Fibroblast of pulmonary artery (primary cell): ENCODE measurements around the gene NKAIN1.

ENCODE experiments used
- DNase-seq: peaks from one replicate; pipeline ENCODE4 v3.0.0-alpha.2; 2010; ENCODE audit warnings: low read depth
- H3K4me3 ChIP-seq: replicated peaks from 2 replicates; pipeline ENCODE4 v1.5.1; 2011; ENCODE audit warnings: low read depth, mild to moderate bottlenecking, control low read depth, low read length, moderate library complexity
- TF ChIP-seq, protein P1 (sequence below): IDR thresholded peaks from 2 replicates; pipeline ENCODE4 v1.5.1; 2011; ENCODE audit warnings: mild to moderate bottlenecking, control low read depth, low read length, inconsistent platforms; ENCODE audit errors: missing control alignments

The NKAIN1 gene

DNA sequence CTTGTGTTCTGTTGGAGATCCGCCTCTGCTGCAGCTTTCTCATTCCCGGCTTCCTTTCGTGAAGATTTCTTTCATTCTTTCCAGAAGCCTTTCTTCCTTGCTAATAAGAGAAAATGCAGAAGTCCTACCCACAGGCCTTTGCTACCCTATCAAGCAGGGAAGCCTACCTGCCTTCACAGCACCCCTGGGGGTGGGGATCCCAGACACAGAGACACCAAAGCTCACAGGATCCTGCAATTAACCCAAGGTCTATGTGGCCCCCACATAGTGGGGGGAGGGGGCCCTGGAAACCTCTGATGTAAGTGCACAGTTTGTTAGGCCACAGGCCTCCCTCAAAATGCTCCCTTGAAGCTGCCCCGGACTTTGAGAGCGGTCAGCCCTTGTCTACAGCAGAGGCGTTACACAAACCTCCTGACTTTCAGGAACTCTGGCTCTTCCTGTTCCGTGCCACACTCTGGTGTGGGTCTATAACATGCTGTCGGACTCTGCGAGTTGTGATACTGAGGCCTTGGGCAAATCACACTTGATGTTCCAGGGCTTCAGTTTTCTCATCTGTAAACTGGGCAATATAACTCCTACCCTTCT lies 31.2 kb downstream of the NKAIN1 start:
- TF ChIP-seq, protein P1, sequence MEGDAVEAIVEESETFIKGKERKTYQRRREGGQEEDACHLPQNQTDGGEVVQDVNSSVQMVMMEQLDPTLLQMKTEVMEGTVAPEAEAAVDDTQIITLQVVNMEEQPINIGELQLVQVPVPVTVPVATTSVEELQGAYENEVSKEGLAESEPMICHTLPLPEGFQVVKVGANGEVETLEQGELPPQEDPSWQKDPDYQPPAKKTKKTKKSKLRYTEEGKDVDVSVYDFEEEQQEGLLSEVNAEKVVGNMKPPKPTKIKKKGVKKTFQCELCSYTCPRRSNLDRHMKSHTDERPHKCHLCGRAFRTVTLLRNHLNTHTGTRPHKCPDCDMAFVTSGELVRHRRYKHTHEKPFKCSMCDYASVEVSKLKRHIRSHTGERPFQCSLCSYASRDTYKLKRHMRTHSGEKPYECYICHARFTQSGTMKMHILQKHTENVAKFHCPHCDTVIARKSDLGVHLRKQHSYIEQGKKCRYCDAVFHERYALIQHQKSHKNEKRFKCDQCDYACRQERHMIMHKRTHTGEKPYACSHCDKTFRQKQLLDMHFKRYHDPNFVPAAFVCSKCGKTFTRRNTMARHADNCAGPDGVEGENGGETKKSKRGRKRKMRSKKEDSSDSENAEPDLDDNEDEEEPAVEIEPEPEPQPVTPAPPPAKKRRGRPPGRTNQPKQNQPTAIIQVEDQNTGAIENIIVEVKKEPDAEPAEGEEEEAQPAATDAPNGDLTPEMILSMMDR = no peak
- DNase-seq = no peak
- no peak overlapping the region for H3K4me3 ChIP-seq

DNA sequence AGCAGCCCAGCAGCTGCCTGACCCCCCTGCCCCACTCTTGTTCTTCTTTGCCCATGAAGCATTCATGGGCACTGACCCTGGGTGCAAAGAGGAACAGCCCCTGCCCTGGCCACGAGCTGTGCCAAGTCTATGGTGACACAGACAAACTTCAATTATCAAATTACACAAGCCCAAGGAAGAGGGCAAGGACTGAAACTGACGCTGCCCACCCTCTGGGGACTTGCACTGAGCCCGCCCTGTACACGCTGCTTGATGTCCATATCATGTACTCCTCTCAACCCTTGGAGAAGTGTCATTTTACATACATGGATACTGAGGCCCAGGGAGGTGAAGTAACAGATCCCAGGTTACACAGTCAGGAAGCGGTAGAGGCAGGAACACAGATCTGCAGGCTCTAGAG lies 32.1 kb downstream of the NKAIN1 start:
- TF ChIP-seq, protein P1 = no peak
- DNase-seq = no peak
- no peak overlapping the region for H3K4me3 ChIP-seq

DNA sequence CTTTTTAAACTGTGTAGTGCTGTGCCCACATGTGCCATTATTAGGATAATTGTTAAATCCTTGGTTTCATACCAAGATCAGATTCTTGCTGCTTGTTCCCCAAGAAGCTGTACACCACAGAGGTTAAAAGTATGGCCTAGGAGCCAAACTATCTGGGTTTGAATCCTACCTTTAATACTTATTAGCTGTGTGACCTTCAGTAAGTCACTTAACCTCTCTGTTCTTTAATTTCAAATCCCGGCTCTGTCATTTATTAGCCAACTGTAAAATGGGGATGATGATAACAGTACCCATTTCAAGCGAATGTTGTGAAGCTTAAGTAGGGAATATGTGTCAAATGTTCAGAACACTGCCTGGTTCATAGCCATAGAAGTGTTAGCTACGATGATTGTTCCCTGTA lies 32.6 kb downstream of the NKAIN1 start:
- no peak overlapping the region for H3K4me3 ChIP-seq
- DNase-seq = no peak
- TF ChIP-seq, protein P1 = no peak

DNA sequence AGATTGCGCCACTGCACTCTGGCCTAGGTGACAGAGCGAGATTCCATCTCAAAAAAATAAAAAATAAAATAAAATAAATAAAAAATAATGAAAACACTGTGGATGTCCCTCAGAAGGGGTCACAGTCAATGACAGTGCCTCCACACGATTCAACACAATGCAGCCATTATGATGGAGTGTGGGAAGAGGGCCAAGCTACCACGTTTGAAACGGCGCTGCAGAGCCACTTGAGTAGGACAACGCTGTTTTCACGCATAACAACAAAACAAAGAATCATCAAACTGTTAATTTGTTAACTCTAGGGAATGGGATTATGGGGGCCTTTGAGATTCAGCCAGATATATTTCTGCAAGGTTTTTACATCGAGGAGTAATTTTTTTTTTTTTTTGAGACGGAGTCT lies 36.5 kb downstream of the NKAIN1 start:
- no peak overlapping the region for H3K4me3 ChIP-seq
- TF ChIP-seq, protein P1 = no peak
- DNase-seq = peak; percentile 11

DNA sequence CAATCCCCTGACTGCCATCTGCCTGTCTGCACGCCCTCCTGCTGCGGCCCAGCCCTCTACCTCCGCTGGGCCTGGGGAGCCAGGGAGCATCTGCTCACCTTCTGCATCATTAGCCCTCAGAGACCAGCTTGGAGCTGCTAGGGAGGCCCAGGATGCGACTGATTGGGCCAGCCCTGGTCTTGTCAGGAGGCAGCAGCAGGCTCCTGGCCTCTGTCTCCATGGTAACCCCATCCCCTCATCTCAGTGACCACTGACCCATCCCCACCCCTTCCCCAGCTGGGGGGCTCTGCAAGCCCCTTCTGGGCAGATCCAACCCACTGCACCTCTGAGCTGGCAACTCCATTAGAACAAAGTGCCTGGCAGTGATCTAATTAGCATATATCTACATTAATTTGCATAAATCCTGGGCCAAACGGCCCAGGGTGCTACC lies 37.7 kb downstream of the NKAIN1 start:
- no peak overlapping the region for H3K4me3 ChIP-seq
- TF ChIP-seq, protein P1 = no peak
- DNase-seq = no peak

DNA sequence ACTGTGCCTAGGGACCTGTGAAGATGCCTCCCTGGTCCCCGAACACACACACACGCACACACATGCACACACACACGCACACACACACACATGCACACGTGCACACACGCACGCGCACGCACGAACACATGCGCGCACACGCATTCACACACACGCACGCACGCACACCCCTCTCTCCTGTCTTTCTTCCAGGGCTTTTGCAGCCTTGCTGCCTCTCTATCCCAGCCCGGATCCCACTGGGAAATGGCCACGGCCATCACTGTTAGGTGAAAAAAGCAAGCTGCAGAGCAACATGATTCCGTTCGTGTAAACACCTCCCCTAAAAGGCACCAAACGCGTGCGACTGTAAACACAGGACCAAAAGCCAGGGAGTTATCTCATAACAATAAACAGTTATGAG lies 39.7 kb downstream of the NKAIN1 start:
- DNase-seq = no peak
- TF ChIP-seq, protein P1 = no peak
- H3K4me3 ChIP-seq = no peak overlapping the region

DNA sequence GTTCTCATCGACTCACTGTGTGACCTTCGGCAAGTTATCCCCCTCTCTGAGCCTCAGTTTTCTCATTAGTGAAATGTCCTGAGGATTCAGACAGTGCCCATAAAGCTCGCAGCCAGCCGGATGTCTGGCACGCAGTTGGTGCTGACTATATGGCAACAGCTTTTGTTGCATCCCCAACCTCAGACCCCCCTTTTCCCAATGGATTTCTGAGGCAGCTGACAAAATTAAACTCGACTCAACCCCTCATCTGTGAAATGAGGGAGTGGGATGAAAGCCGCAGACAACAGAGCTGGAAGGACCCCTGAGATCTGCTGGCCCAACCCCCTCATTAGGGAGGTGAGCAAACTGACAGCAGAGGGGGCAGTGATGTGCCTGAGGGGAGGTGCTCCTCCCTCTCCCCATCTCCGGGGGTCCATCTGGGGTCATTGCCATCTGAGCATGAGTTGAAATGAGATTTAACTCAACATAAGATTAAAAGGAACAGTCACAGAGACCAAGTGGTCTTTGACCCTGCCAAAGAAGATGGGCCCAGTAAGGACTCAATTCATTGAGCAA lies 40.4 kb downstream of the NKAIN1 start:
- DNase-seq = no peak
- TF ChIP-seq, protein P1 = no peak
- H3K4me3 ChIP-seq = no peak overlapping the region
